NCI-H524 treated with DMSO at 0.1 percent for 48 hours (cell line): ENCODE measurements around the gene CHIA.

Source experiments
- DNase-seq: peaks from one replicate; lab custom pipeline; 2025; lab: John Stamatoyannopoulos, UW

CHIA gene

GRCh38 chr1:111366256-111366655, 75.6 kb downstream of the CHIA start:
- DNase-seq: no peak

GRCh38 chr1:111369177-111369576, 78.5 kb downstream of the CHIA start:
- DNase-seq: peak; percentile 21

GRCh38 chr1:111369645-111370044, 79.0 kb downstream of the CHIA start:
- no peak for DNase-seq
